C4-2B (cell line): ENCODE measurements around the gene PLCG1.

Experiments
- CTCF ChIP-seq: fragments of 450-650 bp; conservative IDR thresholded peaks from 2 replicates; pipeline ENCODE4 v1.5.1; 2017; ENCODE audit warnings: mild to moderate bottlenecking
- ZFX ChIP-seq: fragments of 450-650 bp; IDR thresholded peaks from 2 replicates; pipeline ENCODE4 v1.6.1; 2017

- no peak for TF ChIP-seq CTCF
- no peak for TF ChIP-seq ZFX
Observed at GRCh38 chr20:41169162-41169690, 31.9 kb downstream of the PLCG1 start.
